Glomerular visceral epithelial cell (primary cell): Measurements from ENCODE around the gene TGM1.

ENCODE experiments used
- DNase-seq: peaks from one replicate; pipeline ENCODE4 v3.0.0-alpha.2; 2016; ENCODE audit errors: extremely low spot score

TGM1 gene

DNA sequence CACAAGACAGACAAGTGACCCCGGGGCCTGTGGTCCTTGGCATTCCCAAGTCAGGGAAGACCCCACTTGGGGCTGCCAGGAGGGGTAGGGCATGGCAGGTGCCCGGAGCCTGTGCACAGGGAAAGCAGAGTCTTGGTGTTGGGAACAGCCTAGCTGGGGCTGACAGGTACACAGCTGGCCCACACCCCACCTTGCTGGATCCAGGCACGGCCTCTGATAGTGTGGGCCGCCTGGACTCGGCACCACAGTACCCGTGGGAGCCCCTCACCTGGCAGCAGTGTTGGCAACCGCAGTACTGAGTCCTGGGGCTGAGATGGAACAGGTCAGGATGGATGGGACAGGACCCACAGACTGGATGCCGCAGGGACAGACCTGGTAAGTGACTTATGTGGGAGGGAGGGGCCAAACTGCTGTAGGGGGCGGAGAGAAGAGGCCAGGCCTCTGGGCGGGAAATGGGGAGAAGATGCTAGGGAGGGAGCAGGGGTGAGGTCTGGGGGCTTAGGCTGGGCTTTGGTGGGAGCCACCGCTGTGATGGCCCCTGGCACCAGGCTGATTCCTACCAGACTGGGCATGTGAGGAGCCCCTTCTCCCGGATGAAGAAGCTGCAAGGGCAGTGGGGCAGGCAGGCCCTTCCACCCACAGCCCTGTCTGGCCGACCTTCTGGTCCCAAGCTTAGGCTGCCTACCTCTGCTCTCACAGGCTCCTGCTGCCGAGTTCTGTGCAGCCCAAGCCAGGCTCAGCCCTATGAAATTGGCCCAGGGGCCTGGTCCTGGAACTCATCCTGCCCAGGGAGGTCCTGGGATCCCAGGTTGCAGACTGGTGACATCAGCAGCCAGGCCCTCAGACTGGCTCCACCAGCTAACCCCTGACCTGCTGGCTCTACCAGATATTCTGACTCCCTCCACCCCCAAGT is at the start of gene TGM1:
TSS of gene TGM1 (minus strand) at position 357 of the 913 bp plus-strand sequence. CDS start 825 bp downstream, outside the sequence.
- no peak for DNase-seq

GRCh38 chr14:24311837-24312615 is 49.0 kb upstream of the TGM1 start:
- no peak for DNase-seq

DNA sequence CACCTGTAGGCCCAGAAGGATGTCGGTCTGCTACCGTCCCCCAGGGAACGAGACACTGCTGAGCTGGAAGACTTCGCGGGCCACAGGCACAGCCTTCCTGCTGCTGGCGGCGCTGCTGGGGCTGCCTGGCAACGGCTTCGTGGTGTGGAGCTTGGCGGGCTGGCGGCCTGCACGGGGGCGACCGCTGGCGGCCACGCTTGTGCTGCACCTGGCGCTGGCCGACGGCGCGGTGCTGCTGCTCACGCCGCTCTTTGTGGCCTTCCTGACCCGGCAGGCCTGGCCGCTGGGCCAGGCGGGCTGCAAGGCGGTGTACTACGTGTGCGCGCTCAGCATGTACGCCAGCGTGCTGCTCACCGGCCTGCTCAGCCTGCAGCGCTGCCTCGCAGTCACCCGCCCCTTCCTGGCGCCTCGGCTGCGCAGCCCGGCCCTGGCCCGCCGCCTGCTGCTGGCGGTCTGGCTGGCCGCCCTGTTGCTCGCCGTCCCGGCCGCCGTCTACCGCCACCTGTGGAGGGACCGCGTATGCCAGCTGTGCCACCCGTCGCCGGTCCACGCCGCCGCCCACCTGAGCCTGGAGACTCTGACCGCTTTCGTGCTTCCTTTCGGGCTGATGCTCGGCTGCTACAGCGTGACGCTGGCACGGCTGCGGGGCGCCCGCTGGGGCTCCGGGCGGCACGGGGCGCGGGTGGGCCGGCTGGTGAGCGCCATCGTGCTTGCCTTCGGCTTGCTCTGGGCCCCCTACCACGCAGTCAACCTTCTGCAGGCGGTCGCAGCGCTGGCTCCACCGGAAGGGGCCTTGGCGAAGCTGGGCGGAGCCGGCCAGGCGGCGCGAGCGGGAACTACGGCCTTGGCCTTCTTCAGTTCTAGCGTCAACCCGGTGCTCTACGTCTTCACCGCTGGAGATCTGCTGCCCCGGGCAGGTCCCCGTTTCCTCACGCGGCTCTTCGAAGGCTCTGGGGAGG is 47.9 kb upstream of the TGM1 start, which contains the start of gene LTB4R:
TSS of gene LTB4R (plus strand) at position 857 of the 959 bp plus-strand sequence. CDS start 4,150 bp downstream, outside the sequence.
- DNase-seq = no peak

GRCh38 chr14:24310265-24310645 is 47.3 kb upstream of the TGM1 start:
- no peak for DNase-seq

- DNase-seq = no peak
Observed at GRCh38 chr14:24309538-24310264, 46.7 kb upstream of the TGM1 start, which contains the start of gene LTB4R2. Gene LTB4R2, plus strand, starts transcription at chr14:24310140. Its CDS starts 525 bp downstream, at chr14:24310665.

GRCh38 chr14:24308342-24309124 is 45.6 kb upstream of the TGM1 start:
- no peak for DNase-seq

GRCh38 chr14:24307575-24308341 is 44.8 kb upstream of the TGM1 start, which contains the start of gene CIDEB:
Gene CIDEB, minus strand, starts transcription at chr14:24307977. Its CDS starts 119 bp downstream, at chr14:24307858.
- peak; percentile 71 for DNase-seq

DNA sequence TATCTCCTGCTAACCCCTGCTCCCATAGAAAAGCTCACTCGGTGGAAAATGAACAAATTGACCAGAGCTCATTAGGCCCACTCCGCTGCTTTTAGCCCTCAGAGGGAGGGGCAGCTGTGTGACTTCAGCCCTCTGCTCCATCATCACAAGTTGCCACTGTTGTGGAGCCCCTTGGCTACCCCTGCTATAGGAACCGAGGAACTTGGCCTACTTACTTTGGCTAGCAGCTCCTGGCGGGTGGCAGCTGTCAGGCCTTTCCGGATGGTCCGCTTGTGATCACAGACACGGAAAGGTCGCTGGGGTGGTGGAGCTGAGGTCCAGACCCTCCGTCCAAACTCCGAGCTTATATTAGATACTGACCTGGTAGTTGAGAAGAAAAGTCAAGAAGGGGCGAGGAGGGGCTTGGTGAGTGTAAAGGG is 44.2 kb upstream of the TGM1 start:
- no peak for DNase-seq

DNA sequence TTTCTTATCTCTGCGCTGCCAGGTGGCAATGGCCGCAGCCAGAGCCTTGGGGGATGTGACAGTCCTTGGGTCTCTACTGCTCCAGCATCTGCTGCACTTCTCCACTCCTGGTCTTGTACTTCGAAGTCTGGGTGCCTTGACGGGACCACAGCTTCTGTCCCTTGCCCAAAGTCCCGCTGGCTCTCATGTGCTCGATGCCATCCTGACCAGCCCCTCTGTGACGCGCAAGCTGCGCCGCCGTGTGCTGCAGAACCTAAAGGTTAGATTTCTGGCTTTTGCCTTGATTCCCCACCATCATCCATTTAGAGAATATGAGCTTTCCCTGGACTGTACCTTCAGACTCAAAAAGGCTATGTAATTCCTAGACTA is 41.0 kb upstream of the TGM1 start:
- DNase-seq = no peak

- DNase-seq = no peak
Observed at GRCh38 chr14:24300326-24300980, 37.5 kb upstream of the TGM1 start.

DNA sequence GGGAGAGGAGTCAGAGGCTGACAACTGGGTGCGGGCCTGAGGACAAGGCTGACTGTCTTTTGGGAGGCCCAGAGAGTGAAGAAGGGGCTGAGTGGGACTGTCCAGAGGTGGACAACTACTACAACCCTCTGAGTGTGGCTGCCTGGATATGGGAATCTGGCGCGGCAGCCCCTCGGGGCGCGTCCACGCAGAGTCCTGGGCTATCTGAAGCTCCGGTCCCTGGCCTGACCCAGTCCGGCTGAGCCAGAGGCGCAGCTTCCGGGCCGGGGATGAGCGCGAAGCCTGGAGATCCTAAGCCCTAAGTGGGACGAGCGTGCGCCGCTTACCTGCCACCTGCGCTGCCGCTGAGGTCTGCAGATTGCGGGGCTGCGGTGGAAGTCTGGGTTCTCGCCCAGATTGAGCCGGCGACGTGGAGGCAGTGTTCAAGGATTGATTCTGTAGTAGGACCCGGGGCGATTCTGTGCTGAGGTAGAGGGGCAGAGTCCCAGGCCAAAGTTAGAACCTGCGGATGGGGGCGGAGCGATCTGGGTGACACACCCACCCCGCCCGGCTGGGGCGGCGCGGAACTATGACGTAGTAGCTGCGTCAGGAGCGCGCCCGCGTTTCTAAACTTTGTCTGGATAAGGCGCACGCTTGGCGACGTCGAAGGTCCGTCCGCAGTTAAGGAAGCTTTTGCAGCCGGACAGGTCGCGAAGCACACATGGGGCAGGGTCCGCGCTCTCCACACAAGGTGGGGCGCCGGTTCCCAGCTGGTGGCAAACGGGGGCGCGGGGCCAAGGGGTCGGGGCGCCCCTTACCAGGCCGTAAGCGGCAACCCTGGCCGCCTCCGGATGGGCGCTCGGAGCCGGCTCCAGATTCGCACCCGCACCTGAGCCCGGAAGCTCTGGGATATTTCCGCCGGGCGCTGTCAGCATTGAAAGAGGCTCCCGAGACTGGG is 36.5 kb upstream of the TGM1 start, which contains the start of the genes DHRS1 and NOP9:
TSS of gene DHRS1 (minus strand) at position 526 of the 937 bp plus-strand sequence. CDS start 674 bp downstream, outside the sequence.
TSS of gene NOP9 (plus strand) at position 596 of the 937 bp plus-strand sequence. CDS start at position 701, 105 bp downstream.
- DNase-seq = peak; percentile 87

DNA sequence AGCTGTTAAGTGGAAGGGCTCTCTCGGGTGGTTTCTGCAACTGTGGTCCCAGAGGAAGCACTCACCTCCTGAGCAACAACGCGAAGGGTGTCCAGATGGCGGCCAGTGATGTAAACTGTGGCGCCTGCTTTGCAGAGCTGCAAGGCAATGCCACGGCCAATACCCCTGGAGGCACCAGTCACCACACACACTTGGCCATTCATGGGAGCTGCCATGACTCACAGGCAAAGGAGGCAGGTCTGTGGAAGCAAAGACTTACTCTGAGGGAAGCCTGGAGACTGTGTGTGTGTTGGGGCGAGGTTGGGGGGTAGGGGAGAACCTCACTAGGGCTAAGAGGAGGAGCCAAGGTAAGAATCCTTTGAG is 35.9 kb upstream of the TGM1 start:
- DNase-seq = peak; percentile 66

- peak; percentile 49 for DNase-seq
Observed at GRCh38 chr14:24297190-24297964, 34.4 kb upstream of the TGM1 start.

DNA sequence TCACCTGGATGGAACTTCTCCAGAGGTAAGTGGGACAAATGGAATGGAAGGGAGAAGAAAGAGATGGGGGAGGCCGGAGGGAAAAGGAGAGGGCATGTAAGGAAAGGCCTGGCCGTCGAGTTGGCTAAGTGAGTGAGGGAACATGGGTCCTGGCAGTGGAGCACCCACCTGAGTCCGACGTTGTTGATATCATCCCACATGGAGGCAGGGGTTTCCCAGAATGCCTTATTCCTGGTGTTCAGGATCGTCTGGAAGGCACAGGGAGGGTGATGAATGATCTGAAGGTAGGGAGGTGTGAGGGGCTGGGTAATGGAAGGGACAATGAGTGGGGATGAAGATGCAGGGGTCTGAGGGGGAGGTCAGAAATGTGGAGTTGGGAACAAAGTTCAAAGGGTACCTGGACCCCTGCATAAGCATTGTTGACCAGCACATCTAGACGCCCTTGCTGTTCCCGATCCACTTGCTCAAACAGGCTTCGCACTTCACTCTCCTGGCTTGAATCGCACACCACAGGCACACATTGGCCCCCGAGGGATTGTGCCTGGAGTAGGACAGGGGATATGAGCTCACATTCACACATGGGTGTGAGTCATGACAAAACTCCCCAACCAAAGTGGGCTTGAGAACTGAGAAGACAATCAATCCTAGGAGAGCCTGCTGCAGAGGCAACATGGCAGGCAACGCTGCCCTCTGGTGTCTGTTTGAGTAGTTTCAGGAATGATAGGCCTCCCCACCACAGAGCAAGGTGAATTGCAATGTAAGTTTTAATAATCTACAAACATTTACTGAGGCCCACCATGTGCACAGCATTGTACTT is 33.6 kb upstream of the TGM1 start:
- peak; percentile 88 for DNase-seq

- no peak for DNase-seq
Observed at GRCh38 chr14:24293525-24293924, 30.5 kb upstream of the TGM1 start.
